ENCODE results near the gene PGRMC2.
"Not testable (repeated sequence)": the region's sequence is repeated elsewhere in the genome, so short reads cannot be mapped to it uniquely, and the experiment has no call there.

- TF ChIP-seq POLR2A, CTCF (IDR thresholded peaks at IDR 0.05): not testable (repeated sequence)
Observed at GRCh38 chr4:128245391-128245790, 42.2 kb downstream of the PGRMC2 start.

Measured in body of pancreas (tissue), 4 donors.